HG03439 (cell line): ENCODE measurements around the gene SRMS.

Experiments used
- ATAC-seq: cut with Tn5 transposase; IDR thresholded peaks from one replicate; pipeline ENCODE4 v1.9.1; 2021; ENCODE audit warnings: mild to moderate bottlenecking, moderate library complexity; ENCODE audit not compliant: unreplicated experiment

Gene SRMS

GRCh38 chr20:63492982-63493381 is 54.6 kb downstream of the SRMS start:
- ATAC-seq: no peak

- no peak for ATAC-seq
These were observed 55.0 kb downstream of the SRMS start for GRCh38 chr20:63492518-63492917.

- no peak for ATAC-seq
These were observed 55.8 kb downstream of the SRMS start for GRCh38 chr20:63491635-63492230.

GRCh38 chr20:63491078-63491477 is 56.5 kb downstream of the SRMS start:
- ATAC-seq: no peak
